Esophagus mucosa (tissue), 1 donor: ENCODE measurements around the gene KLHDC3. TPM values are rescaled to one million over a fixed set of nuclear protein-coding genes. Genes with fewer than 3 reads are reported as not detected.

Experiments
- ATAC-seq: fragments of 200-7000 bp; cut with Tn5 transposase; one replicate; pipeline ENCODE4 v1.9.1; 2020
- total RNA-seq: library from RNA; stranded (reverse); gene quantifications from one replicate; pipeline ENCODE4 v1.2.4, GENCODE V29; 2023
- donor health status: DM: yes; HTN: yes; CAD: no.

Gene KLHDC3
- total RNA-seq, 1 donor from 2014 or later: 32.6 TPM

- ATAC-seq: peak; percentile 97
Observed at GRCh38 chr6:43059168-43060033, 45.4 kb downstream of the KLHDC3 start, which contains the start of the genes KLC4 and MRPL2. KLC4 (plus strand) TSS chr6:43059631; CDS start chr6:43061336, 1,705 bp downstream. MRPL2 (minus strand) TSS chr6:43059434; CDS start chr6:43059381, 53 bp downstream.

- ATAC-seq: peak; percentile 49
Observed at GRCh38 chr6:43060034-43060754, 46.1 kb downstream of the KLHDC3 start.

- ATAC-seq: no peak
Observed at GRCh38 chr6:43060755-43061633, 46.9 kb downstream of the KLHDC3 start.

- ATAC-seq: no peak
Observed at GRCh38 chr6:43061861-43062260, 47.8 kb downstream of the KLHDC3 start.

- ATAC-seq: no peak
Observed at GRCh38 chr6:43062818-43063217, 48.8 kb downstream of the KLHDC3 start.

- ATAC-seq: peak; percentile 60
Observed at GRCh38 chr6:43070028-43070632, 56.1 kb downstream of the KLHDC3 start.

Other genes starting within 250 kb of the KLHDC3 start
- 6.1 TPM for gene BICRAL, start 232.2 kb upstream of the KLHDC3 start, total RNA-seq
- gene RPL7L1, start 134.6 kb upstream of the KLHDC3 start, total RNA-seq: 62.7 TPM
- not detected for gene PTCRA, start 98.2 kb upstream of the KLHDC3 start, total RNA-seq
- gene CNPY3, start 84.8 kb upstream of the KLHDC3 start, total RNA-seq: 13.6 TPM
- gene GNMT, start 53.5 kb upstream of the KLHDC3 start, total RNA-seq: not detected
- 19.4 TPM for gene PEX6, start 35.1 kb upstream of the KLHDC3 start, total RNA-seq
- gene PPP2R5D, start 29.7 kb upstream of the KLHDC3 start, total RNA-seq: 21.2 TPM
- 46.1 TPM for gene MEA1, start 303 bp upstream of the KLHDC3 start, total RNA-seq
- 48.3 TPM for gene RRP36, start 7.4 kb downstream of the KLHDC3 start, total RNA-seq
- gene CUL7, start 39.6 kb downstream of the KLHDC3 start, total RNA-seq: 10.3 TPM
- gene MRPL2, start 45.2 kb downstream of the KLHDC3 start, total RNA-seq: 45.0 TPM
- 7.5 TPM for gene KLC4, start 45.4 kb downstream of the KLHDC3 start, total RNA-seq
- 37.3 TPM for gene PTK7, start 62.1 kb downstream of the KLHDC3 start, total RNA-seq
- 19.3 TPM for gene SRF, start 157.0 kb downstream of the KLHDC3 start, total RNA-seq
- gene CUL9, start 167.9 kb downstream of the KLHDC3 start, total RNA-seq: 23.6 TPM
- gene DNPH1, start 215.2 kb downstream of the KLHDC3 start, total RNA-seq: 40.2 TPM
- gene TTBK1, start 229.2 kb downstream of the KLHDC3 start, total RNA-seq: not detected